Sciatic nerve (tissue), 2 donors: Measurements from ENCODE around the gene SMIM20. TPM values are rescaled to one million over a fixed set of nuclear protein-coding genes. Genes with fewer than 3 reads are reported as not detected.
"Not testable (repeated sequence)": the region's sequence is repeated elsewhere in the genome, so short reads cannot be mapped to it uniquely, and the experiment has no call there.

ENCODE experiments used
- ATAC-seq: fragments of 200-7000 bp; cut with Tn5 transposase; one replicate; pipeline ENCODE4 v1.9.1; 2020; ENCODE audit warnings: mild to moderate bottlenecking, moderate library complexity
- DNase-seq: peaks from one replicate; pipeline ENCODE4 v3.0.0-alpha.2; 2020; ENCODE audit warnings: low spot score
- intact Hi-C: fragments of 100-400 bp; cut with DNase I; formaldehyde crosslinking; loops from one replicate; pipeline ENCODE4 v1.14.2; 2022
- total RNA-seq: library from RNA; stranded (reverse); fragmentation: NEBNext Ultra II Directional; extraction: Animal tissue kit (Norgen Biotek cat#: 25700); gene quantifications from one replicate; pipeline ENCODE4 v1.2.1, GENCODE V29; 2021
- donor health status: DM: no; HTN: no; CAD: no.
- donor health status: DM: no; HTN: no; CAD: no.

The SMIM20 gene
- total RNA-seq: 22.7 TPM

DNA sequence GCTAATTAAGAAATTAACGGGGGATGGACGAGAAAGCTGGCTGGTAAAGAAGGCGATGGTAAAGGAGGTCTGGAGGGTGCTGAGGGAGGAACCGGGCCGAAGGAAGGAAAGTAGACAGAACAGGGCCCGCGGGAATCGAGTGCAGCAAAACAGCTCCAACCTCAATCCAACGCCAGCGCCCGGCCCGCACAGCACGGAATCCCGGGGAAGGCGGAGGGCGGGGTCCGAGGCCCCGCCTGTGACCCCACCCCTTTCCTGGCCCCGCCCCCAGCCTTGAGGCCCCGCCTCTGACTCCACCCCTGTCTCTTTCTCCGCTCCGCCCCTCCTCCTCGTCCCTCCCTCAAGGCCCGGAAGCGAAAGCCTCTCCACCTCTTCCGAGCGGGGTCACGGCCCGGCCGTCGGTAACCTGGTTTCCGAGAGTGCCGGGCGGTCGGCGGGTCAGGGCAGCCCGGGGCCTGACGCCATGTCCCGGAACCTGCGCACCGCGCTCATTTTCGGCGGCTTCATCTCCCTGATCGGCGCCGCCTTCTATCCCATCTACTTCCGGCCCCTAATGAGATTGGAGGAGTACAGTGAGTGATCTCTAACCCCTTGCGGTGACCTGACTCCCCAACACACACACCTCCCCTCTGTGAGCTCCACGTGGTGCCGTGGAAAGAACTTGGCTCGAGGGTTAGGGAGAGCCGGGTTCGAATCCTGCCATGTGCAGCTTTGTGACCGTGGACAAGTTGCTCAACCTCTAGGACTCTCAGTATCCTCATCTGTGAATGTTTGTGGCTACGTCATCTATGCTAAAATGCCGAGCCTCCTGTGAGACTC, at the start of gene SMIM20:
Gene SMIM20, plus strand, starts transcription at position 370 of the 819 bp plus-strand sequence. Its CDS starts 94 bp downstream, at position 464.
- intact Hi-C loops: no loop called here
- DNase-seq: peak; percentile 96

DNA sequence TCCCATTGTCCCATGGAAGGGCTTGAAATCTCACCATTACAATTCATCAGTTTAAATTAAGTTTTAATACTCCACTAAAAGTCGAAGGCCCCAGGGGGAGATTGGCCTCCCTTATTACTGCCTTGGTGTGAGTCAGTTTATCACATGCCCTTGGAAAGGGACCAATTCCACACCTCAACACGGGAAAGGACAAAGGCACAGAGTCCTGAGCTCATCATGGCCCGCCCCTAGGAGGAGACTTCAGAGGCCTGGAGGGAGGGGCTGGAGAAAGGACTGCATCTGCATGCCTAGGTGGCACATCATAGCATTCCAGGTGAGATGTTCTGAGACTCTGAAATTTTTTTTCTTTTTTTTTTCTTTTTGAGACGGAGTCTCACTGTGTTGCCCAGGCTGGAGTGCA, 48.4 kb upstream of the SMIM20 start:
- DNase-seq (no peak), ATAC-seq (no peak)
- intact Hi-C loops: no loop called here

More for the DNA sequence above, at the start of gene SMIM20:
- ATAC-seq: peak; percentile 99

- DNase-seq, intact Hi-C loops, ATAC-seq: not testable (repeated sequence)
Measured at GRCh38 chr4:25866401-25866800, 47.6 kb upstream of the SMIM20 start.

- intact Hi-C loops: no loop called here
- no peak for DNase-seq
- no peak for ATAC-seq
Measured at GRCh38 chr4:25867781-25868294, 46.2 kb upstream of the SMIM20 start.

DNA sequence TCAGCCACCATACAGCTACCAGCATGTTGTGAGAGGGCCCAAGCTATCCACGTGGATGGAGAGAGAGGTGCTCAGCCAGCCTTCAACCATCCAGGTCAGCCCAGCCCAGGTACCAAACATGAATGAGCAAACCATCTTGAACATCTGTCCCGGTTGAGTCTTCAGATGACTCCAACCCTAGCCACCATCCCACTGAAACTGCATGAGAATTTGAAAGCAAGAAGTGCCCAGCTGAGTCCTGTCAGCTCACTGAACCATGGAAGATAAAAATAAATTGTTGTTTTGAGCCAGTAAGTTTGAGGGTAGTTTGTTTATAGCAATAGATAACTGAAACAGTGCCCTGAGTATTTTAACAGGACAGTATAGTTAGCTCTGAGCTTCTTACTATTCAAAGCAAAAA, 43.9 kb upstream of the SMIM20 start:
- no peak for ATAC-seq
- intact Hi-C loops: no loop called here
- no peak for DNase-seq

DNA sequence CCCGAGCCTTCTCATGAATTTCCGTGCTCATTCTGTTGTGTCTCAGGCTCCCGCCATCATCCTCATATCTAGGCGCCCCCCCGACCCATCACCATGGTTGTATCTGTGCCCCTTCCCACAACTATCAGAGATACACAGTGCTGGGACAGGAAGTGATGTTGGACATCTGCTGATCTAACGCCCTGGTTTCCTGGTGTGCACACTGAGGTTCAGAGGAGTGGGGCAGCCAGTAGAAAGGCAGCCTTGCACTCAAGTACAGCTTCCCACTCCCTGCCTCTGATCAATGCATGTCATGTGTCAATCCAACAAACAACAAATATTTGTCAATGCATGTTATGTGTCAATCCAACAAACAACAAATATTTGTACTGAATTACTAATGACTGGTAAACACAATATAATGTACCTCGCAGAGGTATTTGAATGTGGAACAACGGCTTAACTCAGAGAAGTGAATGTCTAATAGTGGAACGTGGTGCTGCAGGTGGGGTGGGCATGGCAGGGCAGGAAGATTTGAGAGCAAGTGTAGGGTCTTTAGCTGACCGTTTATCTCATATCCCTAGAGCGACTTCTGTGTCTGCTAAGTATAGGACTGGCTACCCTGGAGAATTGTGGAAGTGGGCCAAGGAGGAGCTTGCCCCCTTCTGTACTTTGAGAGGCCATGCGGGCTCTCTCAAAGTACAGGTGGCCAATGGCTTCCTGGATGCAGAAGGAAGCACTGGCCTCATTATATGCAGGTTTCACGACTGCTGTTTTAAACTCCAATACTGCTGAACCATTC, 41.0 kb upstream of the SMIM20 start:
- DNase-seq (no peak), ATAC-seq (no peak)
- intact Hi-C loops: no loop called here

DNA sequence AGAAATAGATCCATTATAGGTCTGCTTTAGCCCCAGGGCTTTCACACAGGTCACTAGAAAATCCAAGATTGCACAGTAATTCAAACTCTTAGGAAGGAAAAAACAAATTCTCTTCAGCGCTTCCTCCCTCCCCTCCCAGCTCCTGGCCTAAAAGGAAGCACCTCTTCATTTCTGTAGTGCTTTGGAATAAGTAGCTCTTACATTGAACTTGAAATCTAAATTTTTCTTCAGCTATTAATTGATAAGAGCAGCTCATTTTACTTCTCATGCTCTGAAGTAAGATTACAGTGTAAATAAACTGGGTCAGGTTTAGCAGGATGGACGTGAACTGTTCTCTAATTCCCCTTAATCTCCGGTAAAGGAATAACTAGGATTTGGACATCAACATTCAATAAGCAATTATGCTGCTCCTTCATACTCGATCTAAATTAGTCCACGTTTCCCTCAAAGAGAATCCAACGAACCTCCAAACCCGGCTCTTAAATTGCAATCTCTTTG, 40.3 kb upstream of the SMIM20 start:
- intact Hi-C loops: no loop called here
- ATAC-seq (no peak), DNase-seq (no peak)

DNA sequence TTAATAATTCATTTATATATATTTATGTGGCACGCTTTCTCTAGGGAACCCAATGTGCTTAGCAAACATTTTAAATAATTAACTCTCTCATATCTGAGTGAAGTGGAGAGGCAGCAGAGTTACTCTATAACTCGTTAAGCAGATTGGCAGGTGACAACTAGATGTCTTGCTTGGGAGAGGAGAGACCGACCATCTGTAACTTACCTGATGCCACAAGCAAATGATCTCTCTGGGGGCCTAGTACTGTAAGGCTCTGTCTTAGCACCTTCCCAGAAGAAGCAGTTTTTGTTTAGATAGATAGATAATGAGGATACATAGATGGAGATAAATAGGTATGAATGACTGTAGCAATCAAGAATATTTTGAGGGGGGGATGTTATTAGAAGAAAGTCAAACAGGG, 39.4 kb upstream of the SMIM20 start:
- no peak for DNase-seq
- no peak for ATAC-seq
- intact Hi-C loops: no loop called here

- no peak for DNase-seq
- no peak for ATAC-seq
- intact Hi-C loops: no loop called here
Measured at GRCh38 chr4:25875281-25875745, 38.7 kb upstream of the SMIM20 start.

- ATAC-seq (no peak), DNase-seq (no peak)
- intact Hi-C loops: no loop called here
Measured at GRCh38 chr4:25878676-25879075, 35.3 kb upstream of the SMIM20 start.

DNA sequence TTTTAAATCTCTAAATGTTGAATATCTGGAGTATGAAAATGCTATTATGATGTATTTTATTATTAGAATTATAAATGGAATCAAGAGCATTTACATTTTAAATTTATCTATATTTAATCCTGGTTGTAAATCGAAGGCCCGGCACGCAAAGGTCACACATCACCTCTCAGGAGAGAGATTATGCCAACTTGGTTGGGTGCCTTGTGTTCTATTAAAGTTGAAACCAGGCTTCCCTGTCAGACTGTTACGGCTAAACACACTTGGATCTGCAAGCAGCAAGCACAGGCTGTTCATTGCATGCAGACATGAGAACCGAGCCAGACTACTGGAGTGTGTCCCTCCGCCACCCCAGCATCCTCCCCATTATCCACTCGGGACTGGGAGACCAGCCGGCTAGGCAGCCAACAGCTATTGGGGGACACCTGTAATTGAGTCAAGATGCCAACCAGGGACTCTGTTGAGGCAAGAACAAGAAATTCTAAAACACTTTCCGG, 34.9 kb upstream of the SMIM20 start:
- no peak for DNase-seq
- intact Hi-C loops: no loop called here
- ATAC-seq: no peak

- intact Hi-C loops: no loop called here
- ATAC-seq (no peak), DNase-seq (no peak)
Measured at GRCh38 chr4:25879587-25879986, 34.4 kb upstream of the SMIM20 start.

DNA sequence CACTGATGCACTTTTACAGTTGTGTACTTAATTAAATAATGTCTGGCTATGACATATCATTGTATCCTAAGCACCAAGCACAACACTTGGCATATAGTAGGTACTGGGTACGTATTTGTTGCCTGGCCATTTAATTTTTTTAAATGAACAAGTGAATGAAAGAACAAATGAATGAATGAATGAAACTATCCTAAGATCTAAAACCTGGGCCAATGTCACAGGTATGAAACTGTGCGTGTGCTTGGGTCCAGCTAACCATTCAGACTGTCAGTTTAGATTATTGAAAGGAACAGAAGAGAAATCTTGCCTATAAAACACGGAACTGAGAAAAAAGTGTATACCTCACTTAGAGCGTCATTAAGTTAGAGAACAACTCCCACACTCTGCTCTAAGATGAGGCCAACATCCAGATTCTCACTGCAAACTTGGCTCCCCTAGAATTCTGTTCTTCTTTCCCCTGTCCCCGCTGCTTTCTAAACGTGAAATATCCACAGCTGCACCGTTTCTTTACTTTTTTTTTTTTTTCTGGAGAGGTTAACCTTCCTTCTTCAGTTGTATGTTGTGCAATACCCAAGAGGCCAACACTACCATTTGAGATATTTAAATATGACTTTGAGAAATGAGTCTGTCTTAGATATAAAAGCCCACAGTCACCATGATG, 33.9 kb upstream of the SMIM20 start:
- DNase-seq: no peak
- intact Hi-C loops: no loop called here
- peak; percentile 32 for ATAC-seq

GRCh38 chr4:25881193-25881592, 32.8 kb upstream of the SMIM20 start:
- DNase-seq (no peak), ATAC-seq (no peak)
- intact Hi-C loops: no loop called here

DNA sequence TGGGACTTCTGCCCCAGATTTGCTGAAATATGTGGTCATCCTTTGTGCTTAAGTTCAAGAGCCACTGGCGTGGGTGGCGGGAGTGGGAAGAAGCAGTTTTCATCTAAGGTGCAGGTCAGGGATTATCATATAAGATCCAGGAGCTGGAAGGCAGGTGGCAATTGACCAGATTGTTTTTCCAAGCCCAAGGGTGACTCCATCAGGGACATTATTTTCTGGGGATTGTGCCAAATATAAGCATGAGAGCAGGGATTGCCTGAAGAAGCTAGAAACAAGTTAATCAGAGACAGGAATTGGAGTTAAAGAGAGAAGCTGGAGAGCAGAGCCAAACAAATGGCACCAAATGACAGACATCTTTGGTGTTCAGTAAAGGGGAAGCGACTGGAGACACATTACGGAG, 31.8 kb upstream of the SMIM20 start:
- ATAC-seq: no peak
- intact Hi-C loops: no loop called here
- no peak for DNase-seq

- no peak for DNase-seq
- ATAC-seq: no peak
- intact Hi-C loops: no loop called here
Measured at GRCh38 chr4:25883565-25883964, 30.5 kb upstream of the SMIM20 start.

GRCh38 chr4:25884031-25884782, 29.8 kb upstream of the SMIM20 start:
- intact Hi-C loops: no loop called here
- DNase-seq (no peak), ATAC-seq (no peak)

GRCh38 chr4:25888781-25889180, 25.2 kb upstream of the SMIM20 start:
- intact Hi-C loops: no loop called here
- DNase-seq (no peak), ATAC-seq (no peak)
